SU-DHL-6 (cell line): Measurements from ENCODE around the gene GVQW3.

Experiments used
- EZH2phosphoT487 ChIP-seq: fragments of 200-600 bp; sonication (generic), shearing (Covaris generic); conservative IDR thresholded peaks from 2 replicates; pipeline ENCODE4 v1.6.1; 2018; ENCODE audit warnings: mild to moderate bottlenecking, antibody characterized with exemption, low read length, moderate library complexity, mixed read lengths
- TF ChIP-seq, protein P1 (sequence below): fragments of 200-600 bp; sonication (generic); IDR thresholded peaks from one replicate; pipeline ENCODE4 v1.5.1; 2017; ENCODE audit warnings: antibody characterized with exemption, mild to moderate bottlenecking, low read length, moderate library complexity; ENCODE audit not compliant: insufficient read depth, poor library complexity, severe bottlenecking

GRCh38 chr11:76391021-76391420 is 9.9 kb downstream of the GVQW3 start:
- TF ChIP-seq, protein P1, sequence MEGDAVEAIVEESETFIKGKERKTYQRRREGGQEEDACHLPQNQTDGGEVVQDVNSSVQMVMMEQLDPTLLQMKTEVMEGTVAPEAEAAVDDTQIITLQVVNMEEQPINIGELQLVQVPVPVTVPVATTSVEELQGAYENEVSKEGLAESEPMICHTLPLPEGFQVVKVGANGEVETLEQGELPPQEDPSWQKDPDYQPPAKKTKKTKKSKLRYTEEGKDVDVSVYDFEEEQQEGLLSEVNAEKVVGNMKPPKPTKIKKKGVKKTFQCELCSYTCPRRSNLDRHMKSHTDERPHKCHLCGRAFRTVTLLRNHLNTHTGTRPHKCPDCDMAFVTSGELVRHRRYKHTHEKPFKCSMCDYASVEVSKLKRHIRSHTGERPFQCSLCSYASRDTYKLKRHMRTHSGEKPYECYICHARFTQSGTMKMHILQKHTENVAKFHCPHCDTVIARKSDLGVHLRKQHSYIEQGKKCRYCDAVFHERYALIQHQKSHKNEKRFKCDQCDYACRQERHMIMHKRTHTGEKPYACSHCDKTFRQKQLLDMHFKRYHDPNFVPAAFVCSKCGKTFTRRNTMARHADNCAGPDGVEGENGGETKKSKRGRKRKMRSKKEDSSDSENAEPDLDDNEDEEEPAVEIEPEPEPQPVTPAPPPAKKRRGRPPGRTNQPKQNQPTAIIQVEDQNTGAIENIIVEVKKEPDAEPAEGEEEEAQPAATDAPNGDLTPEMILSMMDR = no peak
- TF ChIP-seq EZH2phosphoT487 = no peak
